Measurements from ENCODE around the gene RPP25. TPM values are rescaled to one million over a fixed set of nuclear protein-coding genes. Genes with fewer than 3 reads are reported as not detected.

RPP25 gene
- total and polyA plus RNA-seq, 2 donors (not counting 1 experiment from before 2014, with no cell fraction given) = 0.92 to 3.1 TPM

DNA sequence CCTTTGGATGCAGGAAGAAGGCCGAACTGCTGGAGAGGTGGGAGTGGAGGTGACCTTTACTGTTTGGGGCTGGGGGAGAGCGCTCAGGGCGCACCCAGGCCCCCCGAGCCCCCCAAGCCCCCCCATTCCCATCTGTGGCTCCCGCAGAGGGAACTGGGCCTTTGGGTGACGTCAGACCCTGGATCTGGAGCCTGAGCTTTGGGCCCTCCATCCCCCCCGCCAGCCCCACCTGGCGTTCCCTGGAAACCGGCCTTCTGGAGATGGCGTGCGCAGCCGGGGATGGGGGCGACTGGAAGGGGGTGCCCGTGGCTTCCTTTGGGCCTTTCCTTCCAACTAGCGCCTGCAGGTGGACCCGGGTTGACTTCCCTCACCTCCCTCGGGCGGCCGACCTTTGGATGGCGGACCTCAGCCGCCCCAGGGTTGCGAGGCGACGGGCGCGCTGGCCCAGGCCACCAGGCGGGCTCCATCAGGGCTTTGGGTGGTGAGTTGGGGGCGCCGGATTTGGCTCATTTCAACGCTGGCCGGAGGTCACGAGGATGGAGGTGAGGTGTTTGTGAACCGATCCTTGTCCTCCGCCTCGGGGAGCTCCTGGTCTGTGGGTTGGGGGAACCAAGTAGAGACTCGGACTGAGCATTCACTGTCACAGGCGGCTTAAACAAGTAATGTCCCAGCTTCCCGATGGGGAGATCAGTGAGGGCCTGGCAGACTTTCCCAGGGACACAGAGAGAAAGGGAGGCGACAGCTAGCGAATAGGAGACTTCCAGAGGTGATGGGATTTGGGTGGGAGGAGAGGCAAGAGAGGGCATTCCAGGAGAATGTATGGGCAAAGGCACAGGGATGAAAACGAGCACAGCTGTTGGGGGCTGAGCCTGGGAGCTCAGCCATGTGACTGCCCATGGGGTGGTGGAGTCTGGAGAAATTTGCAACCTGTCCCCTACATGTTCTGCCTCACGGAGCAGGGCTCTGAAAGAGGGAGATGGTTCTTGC is 39.5 kb upstream of the RPP25 start:
- no peak for DNase-seq
- H3K4me2 ChIP-seq (replicated peaks; ENCODE audit: low read depth, low read length, poor library complexity, severe bottlenecking) = peak overlapping the region; percentile 85
- H4K20me1 ChIP-seq (ENCODE audit: control insufficient read depth, insufficient read depth, low read length, poor library complexity, severe bottlenecking) = peaks cover 6% of the 10 kb centered on the region
- H3K79me2 ChIP-seq (ENCODE audit: control insufficient read depth, insufficient read depth, low read length) = no peaks in the 10 kb centered on the region
- peaks cover 10% of the 10 kb centered on the region for H3K4me1 Mint-ChIP-seq
- H3K27ac ChIP-seq (ENCODE audit: low read length in 2 of 2) = no peak overlapping the region
- peak overlapping the region; percentile 69 for H3K9ac ChIP-seq (ENCODE audit: low read length)
- no peaks in the 10 kb centered on the region for H3K36me3 ChIP-seq (replicated peaks in 1 of 2; ENCODE audit: control extremely low read depth in 1 of 2, control insufficient read depth in 1 of 2, extremely low read depth in 1 of 2, insufficient read depth in 2 of 2, low read length in 1 of 2)
- H3K9me3 Mint-ChIP-seq (ENCODE audit: insufficient read depth) = no peaks in the 10 kb centered on the region
- ChIA-PET CTCF (interaction anchor here (0.6 to 1.3 kb wide), 3 partner anchors 33 to 47 kb away, joined by 3 to 5 read pairs (median 3); no protein-coding TSS in a partner anchor), POLR2A (interaction anchor here (0.6 to 1.4 kb wide), 2 partner anchors 28 to 168 kb away, joined by 3 read pairs; partner anchors contain the start of gene PPCDC)
- peak overlapping the region; percentile 21 for H3K27ac Mint-ChIP-seq
- H3K4me3 ChIP-seq (ENCODE audit: control extremely low read depth in 1 of 5, extremely low read depth in 1 of 5, insufficient read depth in 1 of 5, low read depth in 2 of 5, low read length in 4 of 5) = peak overlapping the region in 4 of 5 experiments; percentile 38 to 63 (median 50)
- H3K27me3 ChIP-seq (replicated peaks in 1 of 4; ENCODE audit: control extremely low read depth in 1 of 4, control insufficient read depth in 3 of 4, insufficient read depth in 4 of 4, low read length in 3 of 4) = peaks cover 0 to 74% (median 48%) of the 10 kb centered on the region in 4 experiments
- intact Hi-C loops (cut with micrococcal nuclease) = loop anchor here (1.0 kb wide), 1 partner anchor 13 kb away; no protein-coding TSS in a partner anchor
- H3K27me3 Mint-ChIP-seq = peaks cover 68% of the 10 kb centered on the region
- no peak for ATAC-seq (ENCODE audit: low read depth)
- H3K4me3 Mint-ChIP-seq = peak overlapping the region; percentile 80
- H3K9me3 ChIP-seq (ENCODE audit: control extremely low read depth in 1 of 3, control insufficient read depth in 2 of 3, insufficient read depth in 1 of 3, low read length in 2 of 3) = peaks cover 0 to 30% (median 0%) of the 10 kb centered on the region in 3 donors
- peaks cover 19 to 23% of the 10 kb centered on the region in 2 donors for H3K4me1 ChIP-seq (ENCODE audit: control insufficient read depth in 2 of 2, insufficient read depth in 2 of 2, low read length in 2 of 2)
- H2AFZ ChIP-seq (ENCODE audit: insufficient read depth, low read depth, low read length, poor library complexity, severe bottlenecking) = peak overlapping the region; percentile 50
- TF ChIP-seq EZH2 (IDR thresholded peaks at IDR 0.05; ENCODE audit: borderline replicate concordance, insufficient read depth, low read depth, low read length, poor library complexity, severe bottlenecking) = no peak
- TF ChIP-seq, protein P1, sequence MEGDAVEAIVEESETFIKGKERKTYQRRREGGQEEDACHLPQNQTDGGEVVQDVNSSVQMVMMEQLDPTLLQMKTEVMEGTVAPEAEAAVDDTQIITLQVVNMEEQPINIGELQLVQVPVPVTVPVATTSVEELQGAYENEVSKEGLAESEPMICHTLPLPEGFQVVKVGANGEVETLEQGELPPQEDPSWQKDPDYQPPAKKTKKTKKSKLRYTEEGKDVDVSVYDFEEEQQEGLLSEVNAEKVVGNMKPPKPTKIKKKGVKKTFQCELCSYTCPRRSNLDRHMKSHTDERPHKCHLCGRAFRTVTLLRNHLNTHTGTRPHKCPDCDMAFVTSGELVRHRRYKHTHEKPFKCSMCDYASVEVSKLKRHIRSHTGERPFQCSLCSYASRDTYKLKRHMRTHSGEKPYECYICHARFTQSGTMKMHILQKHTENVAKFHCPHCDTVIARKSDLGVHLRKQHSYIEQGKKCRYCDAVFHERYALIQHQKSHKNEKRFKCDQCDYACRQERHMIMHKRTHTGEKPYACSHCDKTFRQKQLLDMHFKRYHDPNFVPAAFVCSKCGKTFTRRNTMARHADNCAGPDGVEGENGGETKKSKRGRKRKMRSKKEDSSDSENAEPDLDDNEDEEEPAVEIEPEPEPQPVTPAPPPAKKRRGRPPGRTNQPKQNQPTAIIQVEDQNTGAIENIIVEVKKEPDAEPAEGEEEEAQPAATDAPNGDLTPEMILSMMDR (IDR thresholded peaks at IDR 0.05) = no peak
- WGBS (ENCODE audit: insufficient coverage) = 20% methylated on average over 37 of the region's 42 CpGs
